NOMO-1 treated with dmso at 0.1 percent for 144 hours (cell line): ENCODE results near the gene AKR1B1.
"Not testable (repeated sequence)": the region's sequence is repeated elsewhere in the genome, so short reads cannot be mapped to it uniquely, and the experiment has no call there.

Experiments
- DNase-seq: peaks from one replicate; lab custom pipeline; 2025; ENCODE audit not compliant: unreplicated experiment; lab: John Stamatoyannopoulos, UW

The AKR1B1 gene

DNA sequence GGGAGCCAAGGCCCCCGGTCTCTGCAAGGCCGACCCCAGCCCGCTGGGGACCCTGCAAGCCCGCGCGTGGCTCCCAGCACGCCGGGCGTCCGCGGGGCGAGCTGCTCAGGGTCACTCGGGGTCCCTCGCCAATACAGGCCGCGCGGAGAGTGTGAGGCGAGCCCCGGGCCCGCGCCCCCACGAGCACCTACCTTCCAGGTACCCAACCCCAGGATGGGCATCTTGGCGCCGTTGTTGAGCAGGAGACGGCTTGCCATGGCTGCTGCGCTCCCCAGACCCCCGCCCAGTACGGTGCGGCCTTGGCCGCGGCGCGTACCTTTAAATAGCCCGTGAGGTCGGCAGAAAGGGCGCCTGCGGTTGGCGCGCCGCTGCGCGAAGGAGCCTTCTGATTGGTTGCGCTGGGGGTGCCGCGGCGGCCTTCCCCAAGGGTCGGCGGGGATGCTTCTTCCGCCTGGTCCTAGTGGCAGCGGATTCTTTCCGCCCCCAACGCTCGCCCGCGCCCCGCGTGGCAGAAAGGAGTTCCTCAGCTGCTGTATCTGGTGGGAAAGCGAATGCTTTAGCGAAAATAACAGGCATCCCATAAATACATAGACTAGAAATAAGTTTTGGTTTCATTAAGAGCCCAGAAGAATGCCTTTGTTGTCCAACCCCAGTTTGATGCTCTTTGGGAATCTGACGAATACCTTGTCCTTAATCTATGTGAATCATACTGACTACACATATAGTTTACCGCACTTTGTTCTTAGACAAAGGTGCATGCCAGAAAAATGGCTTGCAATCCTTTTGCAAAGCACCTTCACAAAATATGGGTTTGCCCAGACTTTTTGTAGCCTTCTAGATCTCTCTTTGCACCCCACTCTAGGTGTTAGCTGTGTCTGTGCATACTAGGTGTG, at the start of gene AKR1B1:
Gene AKR1B1, minus strand, starts transcription at position 295 of the 893 bp plus-strand sequence. Its CDS starts 38 bp downstream, at position 257.
- DNase-seq = peak; percentile 75

DNA sequence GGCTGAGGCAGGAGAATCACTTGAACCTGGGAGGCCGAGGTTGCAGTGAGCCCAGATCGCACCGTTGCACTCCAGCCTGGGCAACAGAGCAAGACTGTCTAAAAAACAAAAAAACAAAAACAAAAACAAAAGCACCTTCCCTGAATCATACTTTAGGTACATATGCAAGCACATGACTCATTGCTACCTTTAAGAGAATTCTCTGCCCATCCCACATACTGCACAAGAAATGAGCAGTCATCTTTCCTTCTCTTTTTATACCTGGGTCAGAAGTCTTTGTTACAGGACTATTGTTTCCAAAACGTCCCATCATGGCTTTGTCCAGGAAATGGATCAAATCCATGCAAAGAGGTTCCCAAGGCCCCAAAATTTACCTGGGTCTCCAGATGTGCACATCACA, 47.0 kb upstream of the AKR1B1 start:
- no peak for DNase-seq

DNA sequence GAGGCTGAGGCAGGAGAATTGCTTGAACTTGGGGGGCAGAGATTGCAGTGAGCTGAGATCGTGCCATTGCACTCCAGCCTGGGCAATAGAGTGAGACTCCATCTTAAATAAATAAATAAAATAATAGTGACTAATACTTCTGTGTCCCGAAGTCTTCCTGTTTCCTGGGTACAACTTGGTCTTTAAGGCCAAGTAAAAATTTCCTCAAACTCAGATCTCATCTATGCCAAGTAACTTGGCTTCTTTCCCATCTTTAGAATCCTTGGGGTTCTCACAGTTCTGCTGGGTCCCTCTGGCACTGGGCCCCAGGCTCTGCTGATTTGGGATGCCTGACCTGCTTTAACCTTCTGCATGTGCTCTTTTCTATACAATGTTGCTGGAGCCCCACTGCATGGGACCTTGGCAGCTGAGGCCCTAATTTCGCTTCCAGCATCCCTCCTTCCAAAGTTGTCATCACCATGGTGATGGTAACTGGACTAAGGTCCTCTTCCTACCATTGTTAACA, 45.8 kb upstream of the AKR1B1 start:
- DNase-seq = no peak

DNA sequence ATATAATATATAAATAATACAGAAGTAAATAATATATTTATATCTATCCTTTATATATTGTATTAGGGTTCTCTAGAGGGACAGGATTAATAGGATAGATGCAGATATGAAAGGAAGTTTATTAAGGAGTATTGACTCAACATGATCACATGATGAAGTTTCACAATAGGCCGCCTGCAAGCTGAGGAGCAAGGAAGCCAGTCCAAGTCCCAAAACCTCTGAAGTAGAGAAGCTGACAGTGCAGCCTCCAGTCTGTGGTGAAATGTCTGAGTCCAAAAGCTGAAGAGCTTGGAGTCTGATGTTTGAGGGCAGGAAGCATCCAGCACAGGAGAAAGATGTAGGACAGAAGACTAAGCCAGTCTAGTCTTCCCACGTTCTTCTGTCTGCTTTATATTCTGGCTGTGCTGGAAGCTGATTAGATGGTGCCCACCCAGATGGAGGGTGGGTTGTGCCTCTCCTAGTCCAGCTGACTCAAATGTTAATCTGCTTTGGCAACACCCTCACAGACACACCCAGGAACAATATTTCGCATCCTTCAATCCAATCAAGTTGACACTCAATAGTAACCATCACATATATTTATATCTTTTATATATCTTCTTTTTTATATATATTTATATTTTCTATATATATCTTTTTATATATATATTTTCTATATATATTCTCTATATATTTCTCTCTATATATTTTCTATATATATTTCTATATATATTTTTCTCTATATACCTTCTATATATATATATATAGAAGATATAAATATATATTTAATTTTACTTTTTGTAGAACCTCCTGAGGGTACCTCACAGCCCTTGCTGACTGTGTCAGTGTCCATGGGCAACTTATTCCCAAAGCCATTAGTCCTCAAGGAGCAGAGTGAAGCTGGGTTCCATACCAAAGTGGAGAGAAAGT, 43.8 kb upstream of the AKR1B1 start:
- no peak for DNase-seq

DNA sequence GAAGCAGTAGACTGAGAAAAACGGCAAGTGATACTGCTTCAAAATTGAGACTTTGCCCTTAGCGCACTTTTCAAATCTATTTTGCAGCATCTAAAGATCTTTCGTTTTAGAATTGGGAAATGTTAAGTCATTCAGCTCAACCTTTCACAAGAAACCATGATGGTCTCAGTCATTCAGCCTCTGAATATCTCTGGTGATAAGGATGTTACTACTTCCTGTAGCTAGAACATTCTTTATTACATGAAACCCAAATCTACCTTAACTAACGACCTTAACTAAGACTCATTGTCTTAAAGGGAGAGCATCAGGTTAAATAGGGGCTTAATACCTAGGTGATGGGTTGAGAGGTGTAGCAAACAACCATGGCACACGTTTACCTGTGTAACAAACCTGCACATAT, 42.1 kb upstream of the AKR1B1 start:
- no peak for DNase-seq

DNA sequence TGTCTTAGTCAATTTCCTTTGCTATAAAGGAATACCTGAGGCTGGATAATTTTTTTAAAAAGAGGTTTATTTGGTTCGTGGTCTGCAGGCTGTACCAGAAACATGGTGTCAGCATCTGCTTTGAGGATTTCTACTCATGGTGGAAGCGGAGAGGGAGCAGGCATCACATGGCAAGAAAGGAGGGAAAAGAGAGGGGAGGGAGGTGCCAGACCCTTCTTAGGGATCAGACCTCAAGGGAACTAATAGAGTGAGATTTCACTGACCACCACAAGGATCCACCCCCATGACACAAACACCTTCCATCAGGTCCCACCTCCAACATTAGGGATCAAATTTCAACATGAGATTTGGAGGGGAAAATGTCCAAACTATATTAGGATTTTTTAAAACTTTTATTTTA, 41.5 kb upstream of the AKR1B1 start:
- DNase-seq = no peak

DNA sequence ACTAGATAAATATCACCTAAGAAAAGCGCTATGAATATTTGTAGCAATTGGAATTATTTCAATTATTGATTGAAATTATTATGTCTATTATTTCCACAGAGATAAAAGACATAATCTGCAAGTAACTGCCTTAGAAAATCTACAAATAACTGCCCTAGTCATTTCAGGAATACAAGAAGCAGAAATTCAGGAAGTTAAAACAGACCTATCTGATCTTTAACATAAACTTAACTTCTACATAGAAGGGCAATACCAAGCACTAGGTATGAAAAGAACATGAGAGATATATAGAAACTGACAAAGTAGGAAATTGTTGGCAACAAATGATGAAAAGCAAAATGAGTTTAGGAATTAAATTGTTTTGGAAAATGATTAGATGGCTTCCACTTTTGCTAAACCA, 36.6 kb upstream of the AKR1B1 start:
- no peak for DNase-seq

DNA sequence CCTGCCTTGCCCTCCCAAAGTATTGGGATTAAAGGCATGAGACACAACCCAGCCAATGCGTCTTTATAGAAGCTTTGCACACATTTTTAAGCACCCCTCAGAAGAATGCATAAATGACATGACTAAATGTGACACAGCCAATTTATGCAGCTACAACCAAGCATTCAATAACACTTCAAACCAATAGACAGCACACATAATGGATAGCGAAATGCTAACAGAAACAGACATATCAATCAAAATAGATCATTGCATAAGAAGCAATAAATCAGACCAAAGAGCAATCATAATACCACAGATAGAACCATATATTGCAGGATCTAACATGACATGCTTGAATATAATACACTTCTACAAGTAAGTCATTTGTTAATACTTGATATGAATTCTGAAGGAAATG, 34.2 kb upstream of the AKR1B1 start:
- no peak for DNase-seq

DNA sequence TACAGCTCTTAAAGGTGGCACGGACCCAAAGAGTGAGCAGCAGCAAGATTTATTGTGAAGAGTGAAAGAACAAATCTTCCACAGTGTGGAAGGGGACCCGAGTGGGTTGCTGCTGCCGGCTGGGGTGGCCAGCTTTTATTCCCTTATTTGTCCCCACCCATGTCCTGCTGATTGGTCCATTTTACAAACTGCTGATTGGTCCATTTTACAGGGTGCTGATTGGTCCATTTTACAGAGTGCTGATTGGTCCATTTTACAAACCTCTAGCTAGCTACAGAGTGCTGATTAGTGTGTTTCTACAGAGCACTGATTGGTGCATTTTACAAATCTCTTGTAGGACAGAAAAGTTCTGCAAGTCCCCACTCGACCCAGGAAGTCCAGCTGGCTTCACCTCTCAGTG, 28.8 kb upstream of the AKR1B1 start:
- DNase-seq = not testable (repeated sequence)

DNA sequence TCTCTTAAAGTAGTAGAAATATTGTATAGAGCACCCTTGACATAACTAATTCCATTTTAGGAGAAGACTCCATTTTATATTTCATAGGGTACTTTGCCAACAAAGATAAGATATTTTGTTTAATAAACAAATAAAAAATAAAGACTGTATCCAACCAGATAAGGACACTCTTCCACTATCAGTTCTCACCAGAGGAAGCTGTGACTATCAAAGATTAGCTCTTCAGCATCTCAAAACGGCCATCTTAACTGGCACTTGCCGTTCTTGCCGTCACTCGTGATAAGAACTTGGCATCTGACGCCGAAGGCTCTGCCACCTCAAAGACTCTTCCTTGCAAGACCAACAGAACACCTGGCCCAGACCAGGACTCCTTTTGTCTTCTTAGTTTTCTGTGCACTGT, 26.3 kb upstream of the AKR1B1 start:
- no peak for DNase-seq

DNA sequence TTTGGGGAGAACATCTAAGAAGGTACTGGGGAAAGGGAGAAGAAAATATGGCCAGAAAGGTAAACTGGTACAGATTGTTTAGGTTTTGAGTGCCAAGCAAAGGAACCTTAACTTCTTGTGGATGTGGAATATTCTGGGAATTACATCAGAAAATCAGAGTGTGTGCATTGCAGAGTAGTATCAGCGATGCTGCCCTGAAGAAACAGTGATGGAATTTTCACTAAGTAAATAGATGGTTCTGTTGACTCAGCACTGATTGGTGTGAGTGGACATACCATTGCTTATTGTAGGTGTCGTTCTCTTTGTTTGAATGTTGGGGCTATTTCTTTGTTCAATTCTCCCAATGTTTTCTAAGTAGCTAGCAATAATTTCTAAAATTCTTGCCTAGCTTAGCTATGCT, 24.4 kb upstream of the AKR1B1 start:
- DNase-seq = no peak

DNA sequence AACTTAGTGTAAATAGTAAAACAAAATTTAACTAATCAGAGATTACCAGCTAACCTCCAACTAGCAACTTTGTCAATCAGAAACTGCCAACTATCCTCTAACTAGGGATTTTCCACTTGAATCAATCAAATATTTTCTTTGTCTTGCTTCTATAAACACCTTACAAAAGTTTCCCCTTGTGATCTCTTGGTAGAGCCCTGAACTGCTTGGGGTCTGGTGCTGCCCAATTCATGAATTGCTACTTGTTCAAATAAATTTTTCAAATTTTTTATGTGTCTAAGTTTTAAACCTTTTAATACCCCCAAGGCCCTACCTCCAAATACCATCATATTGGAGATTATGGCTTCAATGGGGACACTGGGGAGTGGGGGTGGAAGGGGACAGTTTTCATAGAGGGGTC, 24.0 kb upstream of the AKR1B1 start:
- no peak for DNase-seq

DNA sequence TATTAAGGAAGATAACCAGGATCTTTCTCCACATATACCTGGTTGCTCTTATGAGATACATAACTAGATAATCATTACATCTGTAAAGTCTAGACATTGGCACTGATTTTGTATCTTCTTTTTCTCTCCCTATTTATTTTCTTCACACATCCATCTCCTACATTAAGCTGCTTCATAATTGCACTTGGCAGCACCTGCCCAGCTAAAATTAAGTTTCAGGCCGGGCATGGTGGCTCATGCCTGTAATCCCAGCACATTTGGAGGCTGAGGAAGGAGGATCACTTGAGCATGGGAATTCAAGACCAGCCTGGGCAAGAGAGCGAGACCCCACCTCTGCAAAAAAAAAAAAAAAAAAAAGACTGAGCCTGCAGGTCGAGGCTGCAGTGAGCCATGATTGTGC, 22.3 kb upstream of the AKR1B1 start:
- DNase-seq = no peak

DNA sequence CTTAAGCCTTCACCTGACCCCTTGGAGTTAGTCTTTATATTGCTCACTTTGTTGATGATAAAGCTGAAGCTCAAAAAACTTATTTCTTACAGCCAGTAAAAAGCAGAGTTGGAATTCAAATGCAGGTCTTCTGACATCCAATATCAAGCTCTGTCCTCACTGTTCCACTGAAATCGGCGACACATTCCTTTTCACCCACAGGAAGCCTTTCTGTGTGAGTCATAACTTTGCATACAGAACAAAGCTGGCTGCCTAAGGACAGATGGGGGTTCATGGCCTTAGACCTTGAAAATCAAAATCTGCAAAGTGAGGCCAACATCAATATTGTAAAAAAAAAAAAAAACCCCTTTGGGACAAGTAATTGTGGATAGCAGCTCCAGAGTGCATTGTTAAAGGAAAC, 21.8 kb upstream of the AKR1B1 start:
- no peak for DNase-seq

DNA sequence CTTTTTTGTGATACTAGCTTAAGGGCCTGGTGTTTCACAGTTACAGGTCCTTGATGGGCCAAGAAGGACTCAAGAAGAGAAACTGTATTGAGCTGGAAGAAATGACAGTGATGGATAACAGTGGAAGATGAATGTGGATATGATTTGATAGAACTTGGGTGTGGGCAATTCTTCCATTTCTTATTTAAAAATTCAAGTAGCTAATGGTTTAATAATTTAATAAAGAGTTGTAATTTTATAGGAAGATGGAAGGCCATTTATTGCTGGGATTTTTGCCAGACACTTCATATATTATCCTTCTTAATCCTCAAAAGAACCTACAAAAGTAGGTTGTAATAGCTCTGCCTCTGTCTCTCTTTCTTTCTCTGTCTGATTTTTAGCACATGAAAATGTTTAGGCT, 21.3 kb upstream of the AKR1B1 start:
- DNase-seq = no peak

DNA sequence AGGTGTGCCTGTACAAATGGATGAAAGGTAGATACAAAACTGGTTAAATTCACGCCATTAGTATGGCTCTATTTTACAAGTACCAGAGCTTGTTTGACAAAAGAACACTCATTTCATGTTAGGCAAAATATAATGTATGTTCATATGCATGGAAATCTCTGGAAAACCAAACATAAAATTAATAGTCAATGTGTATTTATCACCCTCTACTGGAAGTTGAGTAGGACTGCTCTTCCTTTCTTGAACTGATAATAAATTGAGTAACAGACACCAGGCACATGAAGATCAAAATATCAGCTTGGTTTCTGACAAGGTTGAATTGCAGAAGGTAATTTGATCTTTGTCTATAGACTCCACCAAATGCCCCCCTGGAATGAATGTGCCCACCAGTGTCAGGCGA, 19.8 kb upstream of the AKR1B1 start:
- DNase-seq = no peak

DNA sequence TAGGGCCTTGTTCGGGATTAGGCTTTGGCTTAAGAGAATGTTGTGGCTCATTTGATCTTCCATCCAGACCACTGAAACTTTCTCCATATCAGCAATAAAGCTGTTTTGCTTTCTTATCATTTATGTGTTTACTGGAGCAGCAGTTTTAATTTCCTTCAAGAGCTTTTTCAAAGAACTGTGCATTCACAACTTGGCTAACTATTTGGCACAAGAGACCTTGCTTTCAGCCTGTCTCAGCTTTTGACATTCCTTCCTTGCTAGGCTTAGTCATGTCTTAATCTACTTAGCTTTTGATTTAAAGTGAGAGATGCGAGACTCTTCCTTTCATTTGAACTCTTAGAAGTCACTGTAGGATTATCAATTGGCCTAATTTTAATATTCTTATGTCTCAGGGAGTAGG, 19.1 kb upstream of the AKR1B1 start:
- DNase-seq = no peak

DNA sequence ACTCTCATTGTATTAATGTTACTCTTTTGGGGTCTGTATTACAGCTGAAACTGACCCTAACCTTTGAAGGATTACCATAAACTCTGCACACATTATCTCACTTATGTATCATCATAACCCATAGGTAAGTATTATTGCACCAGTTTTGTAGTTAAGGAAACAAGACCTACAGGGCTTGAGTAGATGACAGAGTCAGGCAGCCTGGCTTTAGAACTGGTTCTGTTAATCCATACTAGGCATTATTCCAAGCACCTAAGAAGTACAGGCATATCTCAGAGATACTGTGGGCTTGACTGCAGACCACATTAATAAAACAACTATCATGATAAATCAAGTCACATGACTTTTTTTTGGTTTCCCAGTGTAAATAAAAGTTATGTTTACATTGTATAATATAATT, 17.1 kb upstream of the AKR1B1 start:
- DNase-seq = no peak

DNA sequence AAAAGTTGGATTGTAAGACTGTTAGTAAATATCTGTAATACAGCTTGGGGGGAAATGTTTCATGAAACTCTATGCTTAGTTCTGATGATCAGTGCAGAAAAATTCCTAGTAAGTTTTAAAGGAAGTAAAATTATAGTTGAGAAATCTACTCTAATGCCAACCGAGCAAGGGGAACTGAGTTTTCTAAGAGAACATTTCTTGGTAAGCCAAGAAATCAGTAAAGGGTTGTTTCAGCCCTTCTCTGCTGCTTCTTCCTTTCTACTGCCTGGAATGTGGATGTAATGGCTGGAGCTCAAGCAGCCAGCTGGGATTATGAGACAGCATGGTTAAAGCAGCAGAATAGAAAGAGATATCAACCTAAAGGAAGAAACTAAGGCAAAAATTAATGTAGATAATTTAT, 15.9 kb upstream of the AKR1B1 start:
- no peak for DNase-seq

DNA sequence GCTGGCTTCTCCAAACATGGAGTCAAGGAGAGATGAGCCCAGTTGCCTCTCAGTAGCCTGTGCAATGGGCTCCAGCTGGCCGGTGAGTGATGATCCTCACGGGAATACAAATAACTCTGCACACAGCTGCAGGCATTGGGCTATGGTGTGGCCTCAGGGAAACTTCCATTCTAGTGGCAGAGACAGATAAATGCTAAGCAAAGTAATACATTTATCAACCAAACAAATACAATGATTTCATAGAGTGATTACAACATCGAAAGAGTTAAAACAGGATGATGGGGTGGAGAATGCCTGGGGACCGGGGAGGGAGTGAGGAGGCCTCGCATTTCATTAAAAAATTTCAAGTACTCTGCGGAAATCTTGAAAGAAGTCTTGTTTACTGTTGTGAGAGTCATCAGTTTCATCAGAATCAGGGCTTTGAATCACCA, 15.0 kb upstream of the AKR1B1 start:
- DNase-seq = no peak

DNA sequence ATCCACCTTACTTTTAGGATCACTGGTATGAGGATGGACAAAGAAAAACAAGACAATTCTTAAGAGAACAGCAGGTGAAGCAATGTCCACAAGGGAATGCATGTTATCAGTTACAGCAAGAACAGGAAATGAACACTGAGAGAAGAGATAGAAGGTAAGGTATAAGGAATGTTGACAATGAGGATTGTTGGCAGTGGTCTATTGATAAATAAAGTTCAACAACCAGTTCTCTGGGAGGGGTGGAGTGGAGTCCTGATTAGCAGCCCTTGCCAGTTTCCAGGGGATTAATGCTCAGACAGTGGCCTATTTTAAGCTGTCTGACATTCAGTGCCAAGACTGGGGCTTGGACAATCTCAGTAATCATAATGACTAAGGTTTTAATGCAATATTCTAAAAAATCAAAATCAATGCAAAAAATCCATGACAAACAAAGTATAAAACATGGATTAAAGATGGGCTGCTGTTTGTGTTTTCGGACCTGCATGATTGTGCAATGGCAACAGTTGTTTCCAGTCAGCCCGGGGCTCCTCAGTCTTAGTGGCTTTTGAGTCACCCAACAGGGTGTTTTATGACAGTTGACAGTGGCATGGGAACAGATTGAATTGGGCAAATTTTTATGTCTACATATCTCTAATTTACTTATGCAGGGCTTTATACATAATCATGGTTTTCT, 13.8 kb upstream of the AKR1B1 start:
- DNase-seq = no peak
